ENCODE results near the gene OR10R2.

Gene OR10R2

DNA sequence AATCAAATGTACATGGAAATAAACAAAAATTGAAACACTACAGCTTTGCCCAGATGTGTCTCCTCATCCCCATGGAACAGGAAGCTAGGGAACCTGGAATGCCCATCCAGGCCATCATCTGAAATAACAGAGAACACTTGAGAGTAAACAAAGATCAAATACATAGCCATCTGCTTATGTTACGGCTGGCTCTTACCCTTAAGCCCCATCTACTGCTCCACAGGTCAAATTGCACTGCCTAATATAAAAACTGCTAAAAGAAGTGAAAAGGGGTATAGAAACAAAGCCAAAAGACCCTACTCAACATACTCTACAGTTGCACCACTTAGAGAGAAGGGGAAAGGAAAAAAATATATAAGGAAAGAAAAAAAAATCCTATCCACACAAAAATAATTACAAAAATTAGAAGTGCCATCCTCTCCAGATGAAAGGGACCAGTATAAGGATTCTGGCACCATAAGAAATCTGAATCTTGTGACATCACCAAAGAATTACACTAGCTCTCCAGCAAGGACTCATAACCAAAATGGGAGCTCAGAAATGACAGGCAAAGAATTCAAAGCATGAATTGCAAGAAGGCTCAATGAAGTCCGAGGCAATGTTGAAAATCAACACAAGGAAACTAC is 55.3 kb downstream of the OR10R2 start:
- no peak for DNase-seq
